HepG2 (cell line): Measurements from ENCODE around the gene LMAN2. TPM values are rescaled to one million over a fixed set of nuclear protein-coding genes. Genes with fewer than 3 reads are reported as not detected.

Source experiments
- FOXA1 ChIP-seq, 2 experiments: fragments of 450-650 bp in 1 of 2; sonication (generic) in 1 of 2; formaldehyde crosslinking in 1 of 2; IDR thresholded peaks; 2 replicates each; pipeline versions ENCODE4 v1.4.0 to v1.6.1; 2016 to 2020; ENCODE audit warnings: missing genetic modification reagents in 1 of 2
- GTF3A ChIP-seq: sonication (generic); formaldehyde crosslinking; conservative IDR thresholded peaks from 2 replicates; pipeline ENCODE4 v1.4.0; 2020; ENCODE audit warnings: mild to moderate bottlenecking, missing genetic modification reagents
- KDM5A ChIP-seq: fragments of 200-600 bp; sonication (generic); IDR thresholded peaks from 2 replicates; pipeline ENCODE4 v1.7.0; 2018; ENCODE audit warnings: antibody characterized with exemption, mild to moderate bottlenecking, low read length, borderline replicate concordance
- MEF2D ChIP-seq: sonication (generic); formaldehyde crosslinking; IDR thresholded peaks from 2 replicates; pipeline ENCODE4 v1.5.1; 2020; ENCODE audit warnings: mild to moderate bottlenecking, missing genetic modification reagents
- NFKB2 ChIP-seq: sonication (generic); formaldehyde crosslinking; IDR thresholded peaks from 2 replicates; pipeline ENCODE4 v1.4.0; 2020; ENCODE audit warnings: missing genetic modification reagents, borderline replicate concordance
- NPAS2 ChIP-seq: sonication (generic); formaldehyde crosslinking; IDR thresholded peaks from 2 replicates; pipeline ENCODE4 v1.8.0; 2022; ENCODE audit warnings: mild to moderate bottlenecking, missing genetic modification reagents, borderline replicate concordance
- RXRB ChIP-seq: IDR thresholded peaks from 2 replicates; pipeline ENCODE4 v1.6.1; 2016; ENCODE audit warnings: borderline replicate concordance, missing genetic modification reagents, missing compliant biosample characterization
- SALL1 ChIP-seq: sonication (generic); formaldehyde crosslinking; IDR thresholded peaks from 2 replicates; pipeline ENCODE4 v1.8.0; 2022; ENCODE audit warnings: mild to moderate bottlenecking, missing genetic modification reagents
- SIN3B ChIP-seq: fragments of 150-350 bp; IDR thresholded peaks from 2 replicates; pipeline ENCODE4 v1.6.1; 2014; ENCODE audit warnings: low read length
- SMAD1 ChIP-seq: sonication (generic); formaldehyde crosslinking; IDR thresholded peaks from 2 replicates; pipeline ENCODE4 v1.4.0; 2020; ENCODE audit warnings: missing genetic modification reagents, low read depth, mild to moderate bottlenecking, borderline replicate concordance
- SMAD9 ChIP-seq: sonication (generic); formaldehyde crosslinking; IDR thresholded peaks from 2 replicates; pipeline ENCODE4 v1.5.1; 2020; ENCODE audit warnings: mild to moderate bottlenecking, missing genetic modification reagents
- SNRNP70 ChIP-seq: fragments of 200-400 bp; formaldehyde crosslinking; IDR thresholded peaks from 2 replicates; pipeline ENCODE4 v1.6.1; 2017; ENCODE audit warnings: mild to moderate bottlenecking, low read depth, low read length, moderate library complexity
- SOX13 ChIP-seq, 3 experiments: fragments of 450-650 bp in 1 of 3; sonication (generic) in 1 of 3; formaldehyde crosslinking in 1 of 3; IDR thresholded peaks in 2 of 3; conservative IDR thresholded peaks in 1 of 3; 2 replicates each; pipeline versions ENCODE4 v1.5.0 to v1.6.1; 2016 to 2020; ENCODE audit warnings: antibody characterized with exemption in 1 of 3, mild to moderate bottlenecking in 1 of 3, missing compliant biosample characterization in 1 of 3, missing genetic modification reagents in 1 of 3, moderate library complexity in 1 of 3
- TOE1 ChIP-seq: sonication (generic); formaldehyde crosslinking; IDR thresholded peaks from 2 replicates; pipeline ENCODE4 v1.4.0; 2020; ENCODE audit warnings: mild to moderate bottlenecking, missing genetic modification reagents
- TSC22D2 ChIP-seq: sonication (generic); formaldehyde crosslinking; IDR thresholded peaks from 2 replicates; pipeline ENCODE4 v1.5.1; 2020; ENCODE audit warnings: missing genetic modification reagents, mild to moderate bottlenecking, borderline replicate concordance
- ZNF567 ChIP-seq: sonication (generic); formaldehyde crosslinking; IDR thresholded peaks from 2 replicates; pipeline ENCODE4 v1.8.1; 2023; ENCODE audit warnings: mild to moderate bottlenecking, missing genetic modification reagents, borderline replicate concordance
- ZSCAN22 ChIP-seq: sonication (generic); formaldehyde crosslinking; IDR thresholded peaks from 2 replicates; pipeline ENCODE4 v1.4.0; 2020; ENCODE audit warnings: mild to moderate bottlenecking, missing genetic modification reagents
- polyA plus RNA-seq, 8 experiments: library from polyadenylated mRNA; depleted of rRNA in 3 of 8; stranded (reverse) in 7 of 8; unstranded in 1 of 8; fragments of >200 nt; fragmentation: Illumina TruSeq in 4 of 8; extraction: Trizol in 4 of 8; gene quantifications; 2 replicates each; pipeline versions ENCODE4 v1.2.1 to v1.2.3, GENCODE V29; 2011 to 2016; ENCODE audit warnings: low read depth in 4 of 8, missing spikeins in 1 of 8, mixed read lengths in 1 of 8; ENCODE audit not compliant: insufficient read depth in 1 of 8
- total RNA-seq, 5 experiments: library from RNA; depleted of rRNA; stranded (reverse); fragments of >200 nt; fragmentation: Illumina TruSeq; extraction: Trizol; gene quantifications; 2 replicates each; pipeline ENCODE4 v1.2.3, GENCODE V29; 2016; ENCODE audit warnings: low read depth in 1 of 5
- TF ChIP-seq, protein P1 (sequence below): sonication (generic); formaldehyde crosslinking; IDR thresholded peaks from 2 replicates; pipeline ENCODE4 v1.5.0; 2020; ENCODE audit warnings: missing genetic modification reagents, mild to moderate bottlenecking, borderline replicate concordance
- TF ChIP-seq, protein P2 (sequence below): sonication (generic); formaldehyde crosslinking; IDR thresholded peaks from 2 replicates; pipeline ENCODE4 v1.5.0; 2020; ENCODE audit warnings: missing genetic modification reagents
- TF ChIP-seq, protein P3 (sequence below): sonication (generic); formaldehyde crosslinking; IDR thresholded peaks from 2 replicates; pipeline ENCODE4 v1.4.0; 2020; ENCODE audit warnings: missing genetic modification reagents
- TF ChIP-seq, protein P4 (sequence below): sonication (generic); formaldehyde crosslinking; IDR thresholded peaks from 2 replicates; pipeline ENCODE4 v1.8.1; 2022; ENCODE audit warnings: low read depth, mild to moderate bottlenecking, missing genetic modification reagents

Gene LMAN2
- total and polyA plus RNA-seq, 2 of the 13 experiments (the other 11 are each of a cell fraction or from before 2014, with no cell fraction given): 191 to 197 TPM

DNA sequence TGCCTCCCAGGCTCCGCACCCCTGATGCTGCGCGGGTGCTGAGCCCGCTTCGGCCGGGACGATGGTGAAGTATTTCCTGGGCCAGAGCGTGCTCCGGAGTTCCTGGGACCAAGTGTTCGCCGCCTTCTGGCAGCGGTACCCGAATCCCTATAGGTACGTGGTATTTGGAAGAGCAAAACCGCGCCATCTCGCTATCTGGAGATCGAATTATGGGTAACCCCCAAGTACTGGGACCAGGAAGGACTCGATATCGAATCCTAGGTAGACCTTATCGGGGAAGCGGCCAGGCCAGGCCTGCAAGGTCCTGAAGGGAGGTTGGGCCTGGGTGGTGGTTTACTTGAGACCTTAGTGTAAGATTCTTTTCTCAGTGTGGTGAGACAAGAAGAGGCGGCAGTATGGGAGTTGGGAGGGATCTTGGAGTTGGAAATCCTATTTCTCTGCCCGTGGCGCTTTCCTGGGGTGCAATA, 47.5 kb downstream of the LMAN2 start (continued):
- TF ChIP-seq, protein P1, sequence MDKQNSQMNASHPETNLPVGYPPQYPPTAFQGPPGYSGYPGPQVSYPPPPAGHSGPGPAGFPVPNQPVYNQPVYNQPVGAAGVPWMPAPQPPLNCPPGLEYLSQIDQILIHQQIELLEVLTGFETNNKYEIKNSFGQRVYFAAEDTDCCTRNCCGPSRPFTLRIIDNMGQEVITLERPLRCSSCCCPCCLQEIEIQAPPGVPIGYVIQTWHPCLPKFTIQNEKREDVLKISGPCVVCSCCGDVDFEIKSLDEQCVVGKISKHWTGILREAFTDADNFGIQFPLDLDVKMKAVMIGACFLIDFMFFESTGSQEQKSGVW (CRISPR knock-in tag): no peak
- TF ChIP-seq SIN3B (no peak), KDM5A (peak; percentile 72), NPAS2 (CRISPR knock-in tag) (no peak), TOE1 (no peak), SOX13 (IDR thresholded peaks at IDR 0.05) (no peak), SOX13 (CRISPR knock-in tag; conservative IDR thresholded peaks at IDR 0.05 in 1 of 2, IDR thresholded peaks at IDR 0.05 in 1 of 2) (no peak), SNRNP70 (no peak), SALL1 (no peak), ZSCAN22 (CRISPR knock-in tag) (no peak), SMAD9 (CRISPR knock-in tag) (no peak), SMAD1 (0 out of 2 replicates have a peak, but pooled peaks have one; percentile 4), NFKB2 (no peak), RXRB (CRISPR knock-in tag) (no peak), GTF3A (CRISPR knock-in tag) (no peak), MEF2D (CRISPR knock-in tag) (no peak), ZNF567 (CRISPR knock-in tag) (0 out of 2 replicates have a peak, but pooled peaks have one; percentile 24), TSC22D2 (no peak), FOXA1 (IDR thresholded peaks at IDR 0.05) (no peak), FOXA1 (CRISPR knock-in tag; IDR thresholded peaks at IDR 0.05) (no peak)
- TF ChIP-seq, protein P2, sequence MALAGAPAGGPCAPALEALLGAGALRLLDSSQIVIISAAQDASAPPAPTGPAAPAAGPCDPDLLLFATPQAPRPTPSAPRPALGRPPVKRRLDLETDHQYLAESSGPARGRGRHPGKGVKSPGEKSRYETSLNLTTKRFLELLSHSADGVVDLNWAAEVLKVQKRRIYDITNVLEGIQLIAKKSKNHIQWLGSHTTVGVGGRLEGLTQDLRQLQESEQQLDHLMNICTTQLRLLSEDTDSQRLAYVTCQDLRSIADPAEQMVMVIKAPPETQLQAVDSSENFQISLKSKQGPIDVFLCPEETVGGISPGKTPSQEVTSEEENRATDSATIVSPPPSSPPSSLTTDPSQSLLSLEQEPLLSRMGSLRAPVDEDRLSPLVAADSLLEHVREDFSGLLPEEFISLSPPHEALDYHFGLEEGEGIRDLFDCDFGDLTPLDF (CRISPR knock-in tag): peak; percentile 2; the same call in 1 of the 2 replicates
- TF ChIP-seq, protein P3, sequence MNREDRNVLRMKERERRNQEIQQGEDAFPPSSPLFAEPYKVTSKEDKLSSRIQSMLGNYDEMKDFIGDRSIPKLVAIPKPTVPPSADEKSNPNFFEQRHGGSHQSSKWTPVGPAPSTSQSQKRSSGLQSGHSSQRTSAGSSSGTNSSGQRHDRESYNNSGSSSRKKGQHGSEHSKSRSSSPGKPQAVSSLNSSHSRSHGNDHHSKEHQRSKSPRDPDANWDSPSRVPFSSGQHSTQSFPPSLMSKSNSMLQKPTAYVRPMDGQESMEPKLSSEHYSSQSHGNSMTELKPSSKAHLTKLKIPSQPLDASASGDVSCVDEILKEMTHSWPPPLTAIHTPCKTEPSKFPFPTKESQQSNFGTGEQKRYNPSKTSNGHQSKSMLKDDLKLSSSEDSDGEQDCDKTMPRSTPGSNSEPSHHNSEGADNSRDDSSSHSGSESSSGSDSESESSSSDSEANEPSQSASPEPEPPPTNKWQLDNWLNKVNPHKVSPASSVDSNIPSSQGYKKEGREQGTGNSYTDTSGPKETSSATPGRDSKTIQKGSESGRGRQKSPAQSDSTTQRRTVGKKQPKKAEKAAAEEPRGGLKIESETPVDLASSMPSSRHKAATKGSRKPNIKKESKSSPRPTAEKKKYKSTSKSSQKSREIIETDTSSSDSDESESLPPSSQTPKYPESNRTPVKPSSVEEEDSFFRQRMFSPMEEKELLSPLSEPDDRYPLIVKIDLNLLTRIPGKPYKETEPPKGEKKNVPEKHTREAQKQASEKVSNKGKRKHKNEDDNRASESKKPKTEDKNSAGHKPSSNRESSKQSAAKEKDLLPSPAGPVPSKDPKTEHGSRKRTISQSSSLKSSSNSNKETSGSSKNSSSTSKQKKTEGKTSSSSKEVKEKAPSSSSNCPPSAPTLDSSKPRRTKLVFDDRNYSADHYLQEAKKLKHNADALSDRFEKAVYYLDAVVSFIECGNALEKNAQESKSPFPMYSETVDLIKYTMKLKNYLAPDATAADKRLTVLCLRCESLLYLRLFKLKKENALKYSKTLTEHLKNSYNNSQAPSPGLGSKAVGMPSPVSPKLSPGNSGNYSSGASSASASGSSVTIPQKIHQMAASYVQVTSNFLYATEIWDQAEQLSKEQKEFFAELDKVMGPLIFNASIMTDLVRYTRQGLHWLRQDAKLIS: no peak
- TF ChIP-seq, protein P4, sequence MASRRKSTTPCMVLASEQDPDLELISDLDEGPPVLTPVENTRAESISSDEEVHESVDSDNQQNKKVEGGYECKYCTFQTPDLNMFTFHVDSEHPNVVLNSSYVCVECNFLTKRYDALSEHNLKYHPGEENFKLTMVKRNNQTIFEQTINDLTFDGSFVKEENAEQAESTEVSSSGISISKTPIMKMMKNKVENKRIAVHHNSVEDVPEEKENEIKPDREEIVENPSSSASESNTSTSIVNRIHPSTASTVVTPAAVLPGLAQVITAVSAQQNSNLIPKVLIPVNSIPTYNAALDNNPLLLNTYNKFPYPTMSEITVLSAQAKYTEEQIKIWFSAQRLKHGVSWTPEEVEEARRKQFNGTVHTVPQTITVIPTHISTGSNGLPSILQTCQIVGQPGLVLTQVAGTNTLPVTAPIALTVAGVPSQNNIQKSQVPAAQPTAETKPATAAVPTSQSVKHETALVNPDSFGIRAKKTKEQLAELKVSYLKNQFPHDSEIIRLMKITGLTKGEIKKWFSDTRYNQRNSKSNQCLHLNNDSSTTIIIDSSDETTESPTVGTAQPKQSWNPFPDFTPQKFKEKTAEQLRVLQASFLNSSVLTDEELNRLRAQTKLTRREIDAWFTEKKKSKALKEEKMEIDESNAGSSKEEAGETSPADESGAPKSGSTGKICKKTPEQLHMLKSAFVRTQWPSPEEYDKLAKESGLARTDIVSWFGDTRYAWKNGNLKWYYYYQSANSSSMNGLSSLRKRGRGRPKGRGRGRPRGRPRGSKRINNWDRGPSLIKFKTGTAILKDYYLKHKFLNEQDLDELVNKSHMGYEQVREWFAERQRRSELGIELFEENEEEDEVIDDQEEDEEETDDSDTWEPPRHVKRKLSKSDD (CRISPR knock-in tag): no peak
